PC-3 (cell line): Measurements from ENCODE around the gene NUTM1.

Source experiments
- CTCF ChIP-seq: fragments of 300-600 bp; sonication (generic); conservative IDR thresholded peaks from 2 replicates; pipeline ENCODE4 v1.5.1; 2017; ENCODE audit warnings: antibody characterized with exemption, low read depth, mild to moderate bottlenecking, low read length
- EZH2phosphoT487 ChIP-seq: fragments of 300-600 bp; sonication (generic); IDR thresholded peaks from 2 replicates; pipeline ENCODE4 v1.6.1; 2018; ENCODE audit warnings: mild to moderate bottlenecking, antibody characterized with exemption, low read length, borderline replicate concordance

DNA sequence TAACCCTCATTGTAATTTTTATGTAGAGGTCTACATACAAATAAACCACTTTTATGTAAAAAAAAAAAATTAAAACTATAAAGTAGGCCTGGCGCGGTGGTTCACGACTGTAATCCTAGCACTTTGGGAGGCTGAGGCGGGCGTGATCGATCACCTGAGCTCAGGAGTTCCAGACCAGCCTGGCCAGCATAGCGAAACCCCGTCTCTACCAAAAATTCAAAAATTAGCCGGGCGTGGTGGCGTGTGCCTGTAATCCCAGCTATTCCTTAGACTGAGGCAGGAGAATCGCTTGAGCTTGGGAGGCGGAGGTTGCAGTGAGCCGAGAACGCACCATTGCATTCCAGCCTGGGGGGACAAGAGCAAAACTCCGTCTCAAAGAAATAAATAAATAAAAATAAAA lies 4.8 kb upstream of the NUTM1 start:
- no peak for TF ChIP-seq CTCF
- no peak for TF ChIP-seq EZH2phosphoT487
